HG03139 (cell line): Measurements from ENCODE around the gene TRIM10.
"Not testable (repeated sequence)": the region's sequence is repeated elsewhere in the genome, so short reads cannot be mapped to it uniquely, and the experiment has no call there.

Experiments used
- ATAC-seq: cut with Tn5 transposase; IDR thresholded peaks from one replicate; pipeline ENCODE4 v1.9.1; 2021; ENCODE audit not compliant: unreplicated experiment

TRIM10 gene

GRCh38 chr6:30154709-30155519, 6.1 kb downstream of the TRIM10 start:
- ATAC-seq: no peak

DNA sequence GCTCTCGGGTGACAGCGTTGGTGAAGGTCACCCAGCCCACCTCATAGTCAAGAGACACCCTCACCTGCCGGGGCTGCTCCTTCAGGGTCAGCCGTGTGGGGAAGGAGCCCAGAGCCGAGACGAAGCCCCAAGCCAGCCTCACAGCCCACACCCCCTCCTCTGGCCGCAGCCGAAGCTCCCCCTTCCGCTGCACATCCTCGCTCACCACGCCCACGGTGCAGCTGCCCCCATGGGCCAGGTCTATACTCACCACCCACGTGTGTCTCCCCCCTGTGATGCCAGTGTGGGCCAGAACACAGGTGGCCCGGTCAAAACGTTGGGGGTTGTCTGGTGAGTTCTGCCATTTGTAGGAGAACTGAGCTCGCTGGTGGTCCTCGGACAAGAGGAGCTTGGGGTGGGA, 7.0 kb downstream of the TRIM10 start:
- no peak for ATAC-seq

DNA sequence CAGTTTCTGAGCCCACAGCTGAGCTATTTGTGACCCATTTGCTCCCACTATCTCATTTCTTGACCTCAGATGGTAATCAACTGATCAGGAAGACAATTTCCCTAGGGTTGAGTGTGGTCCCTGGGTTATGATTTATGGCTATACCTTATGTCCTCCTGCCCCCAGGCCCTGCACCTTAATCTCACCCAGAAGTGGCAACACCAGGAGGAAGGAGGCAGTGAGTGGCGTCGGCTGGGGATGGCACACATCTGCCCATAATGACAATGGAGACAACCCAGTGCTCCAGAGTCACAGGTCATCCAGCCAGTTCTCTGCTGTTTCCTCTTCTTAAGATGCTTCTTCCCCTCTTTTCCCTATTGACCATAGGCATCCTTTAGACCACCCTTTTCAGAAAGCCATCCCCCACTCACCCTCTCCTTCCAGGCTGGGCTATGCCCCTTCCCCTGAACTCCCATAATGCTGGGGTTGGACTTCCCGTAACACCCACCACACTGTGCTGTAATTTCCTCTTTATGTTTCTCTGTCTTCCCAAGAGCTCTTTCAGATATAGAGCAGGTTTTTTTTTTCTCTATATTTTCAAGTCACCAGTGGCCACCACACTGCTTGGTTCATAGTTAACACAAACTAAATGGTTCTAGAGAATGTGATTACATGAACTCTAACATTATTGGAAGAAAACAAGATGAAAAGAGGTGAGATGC, 8.0 kb downstream of the TRIM10 start:
- no peak for ATAC-seq

- no peak for ATAC-seq
These were observed 8.9 kb downstream of the TRIM10 start for GRCh38 chr6:30152016-30152673.

GRCh38 chr6:30151580-30151979, 9.4 kb downstream of the TRIM10 start:
- ATAC-seq: no peak

DNA sequence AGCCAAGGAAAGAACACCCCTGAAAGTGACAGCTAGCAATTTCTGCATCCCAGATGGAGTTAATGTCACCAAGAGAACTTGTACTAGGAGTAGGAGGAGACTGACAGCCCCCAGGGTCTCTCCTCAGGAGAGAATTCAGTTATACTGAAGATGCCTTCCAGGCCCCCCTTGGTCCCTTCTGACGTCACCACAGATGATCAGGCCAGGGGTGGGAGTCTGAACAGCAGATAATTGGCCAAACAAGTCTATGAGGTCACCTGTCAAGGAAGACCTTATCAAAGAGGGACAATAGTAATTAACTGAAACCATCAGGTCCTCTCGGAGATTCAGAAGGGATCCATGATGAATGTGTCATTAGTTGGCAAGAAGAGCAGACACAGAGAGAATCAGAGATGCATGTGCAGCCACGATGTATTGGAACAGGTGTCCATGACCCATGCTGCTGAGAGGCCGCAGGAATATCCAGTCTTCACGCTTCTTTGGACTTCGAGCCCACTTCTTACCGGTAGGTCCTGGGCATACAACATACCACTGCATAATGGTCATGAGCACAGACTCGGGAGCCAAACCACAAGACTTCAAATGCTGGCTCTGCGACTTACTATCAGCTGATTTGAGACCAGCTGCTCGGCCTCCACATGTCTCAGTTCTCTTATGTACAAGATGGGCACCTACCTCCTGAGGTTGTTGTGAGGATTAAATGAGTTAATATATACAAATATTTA, 10.2 kb downstream of the TRIM10 start:
- ATAC-seq: no peak

GRCh38 chr6:30149858-30150550, 11.0 kb downstream of the TRIM10 start:
- no peak for ATAC-seq

- ATAC-seq: no peak
These were observed 11.8 kb downstream of the TRIM10 start for GRCh38 chr6:30149234-30149633.

DNA sequence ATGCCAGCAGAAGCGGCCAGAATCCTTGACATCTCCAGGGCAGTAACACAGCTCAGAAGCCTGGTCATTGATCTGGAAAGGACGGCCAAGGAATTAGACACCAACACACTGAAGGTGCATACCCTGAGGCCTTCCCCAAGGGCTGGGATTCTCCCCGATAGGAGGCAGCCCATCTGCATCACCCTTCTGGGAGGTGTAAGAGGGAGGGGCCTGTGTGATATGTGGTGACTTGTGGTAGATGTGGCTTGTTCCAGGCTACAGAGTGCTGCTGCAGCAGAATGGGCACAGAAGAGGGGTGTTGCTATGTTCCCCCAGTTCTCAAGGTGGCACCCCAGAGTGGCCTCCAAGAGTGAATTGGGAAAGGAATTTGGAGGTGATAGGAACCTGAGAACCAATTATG, 13.9 kb downstream of the TRIM10 start:
- ATAC-seq: no peak

DNA sequence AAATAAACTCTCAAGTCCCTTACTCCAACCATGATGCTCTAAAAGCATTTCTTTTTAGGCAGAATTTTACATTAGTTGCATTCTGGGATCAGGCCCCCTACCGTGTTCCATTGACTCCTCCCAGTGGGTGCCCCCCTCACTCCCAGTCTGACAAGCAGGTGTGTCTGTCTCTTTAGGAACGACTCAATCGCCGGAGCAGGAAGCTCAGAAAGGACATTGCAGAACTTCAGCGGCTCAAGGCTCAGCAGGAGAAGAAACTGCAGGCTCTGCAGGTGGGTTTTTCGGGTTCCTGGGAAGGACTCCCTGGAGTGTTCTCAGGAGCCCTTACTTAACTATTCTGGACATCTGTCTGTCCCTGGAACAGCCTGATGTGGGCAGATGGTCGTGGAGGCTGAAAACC, 15.2 kb downstream of the TRIM10 start:
- no peak for ATAC-seq

GRCh38 chr6:30144811-30145210, 16.2 kb downstream of the TRIM10 start:
- no peak for ATAC-seq

DNA sequence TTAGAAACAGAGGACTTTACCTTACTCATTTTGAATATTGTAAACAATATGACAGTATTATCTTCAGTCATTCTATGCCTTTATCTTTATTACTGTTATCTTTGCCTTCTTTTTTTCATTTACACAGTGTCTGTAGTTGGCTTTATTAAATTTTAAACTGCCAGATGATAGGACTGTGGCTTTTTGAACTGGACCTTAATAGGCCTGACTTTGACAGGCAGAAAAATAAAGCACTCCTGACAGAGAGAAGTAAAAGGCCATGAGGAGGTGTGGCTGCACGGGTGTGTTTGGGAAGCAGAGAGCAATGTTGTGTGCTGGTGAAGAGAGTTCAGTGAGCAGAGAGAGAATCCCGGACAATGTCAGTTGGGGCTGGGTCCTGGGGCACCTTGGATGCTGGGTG, 17.2 kb downstream of the TRIM10 start:
- ATAC-seq: no peak

GRCh38 chr6:30142665-30143064, 18.3 kb downstream of the TRIM10 start:
- no peak for ATAC-seq

GRCh38 chr6:30140240-30140639, 20.8 kb downstream of the TRIM10 start:
- ATAC-seq: not testable (repeated sequence)

- no peak for ATAC-seq
These were observed 24.3 kb downstream of the TRIM10 start for GRCh38 chr6:30136570-30137286.

DNA sequence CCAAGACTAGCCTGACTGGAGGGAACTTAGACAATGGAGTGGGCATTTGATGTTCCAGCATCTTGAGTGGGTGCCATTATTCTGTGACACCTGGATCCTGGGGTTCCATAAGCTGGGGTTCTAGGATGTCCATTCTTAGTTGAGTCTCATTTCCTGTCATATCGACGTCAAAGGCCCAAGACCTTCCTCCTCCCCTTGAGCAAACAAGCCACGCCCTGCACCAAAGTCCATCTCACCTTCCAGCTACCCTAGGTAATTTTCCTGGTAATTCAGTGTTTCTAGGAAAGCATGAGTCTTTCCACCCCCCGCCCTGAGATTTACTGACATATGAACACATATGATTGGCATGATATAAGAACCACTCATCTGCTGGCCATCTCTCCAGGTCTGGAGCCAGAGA, 25.3 kb downstream of the TRIM10 start, which contains the start of gene TRIM40:
Gene TRIM40 (plus strand): TSS at position 384 of the 400 bp plus-strand sequence. CDS start 897 bp downstream, outside the sequence.
- no peak for ATAC-seq

GRCh38 chr6:30135147-30135546, 25.9 kb downstream of the TRIM10 start:
- no peak for ATAC-seq

DNA sequence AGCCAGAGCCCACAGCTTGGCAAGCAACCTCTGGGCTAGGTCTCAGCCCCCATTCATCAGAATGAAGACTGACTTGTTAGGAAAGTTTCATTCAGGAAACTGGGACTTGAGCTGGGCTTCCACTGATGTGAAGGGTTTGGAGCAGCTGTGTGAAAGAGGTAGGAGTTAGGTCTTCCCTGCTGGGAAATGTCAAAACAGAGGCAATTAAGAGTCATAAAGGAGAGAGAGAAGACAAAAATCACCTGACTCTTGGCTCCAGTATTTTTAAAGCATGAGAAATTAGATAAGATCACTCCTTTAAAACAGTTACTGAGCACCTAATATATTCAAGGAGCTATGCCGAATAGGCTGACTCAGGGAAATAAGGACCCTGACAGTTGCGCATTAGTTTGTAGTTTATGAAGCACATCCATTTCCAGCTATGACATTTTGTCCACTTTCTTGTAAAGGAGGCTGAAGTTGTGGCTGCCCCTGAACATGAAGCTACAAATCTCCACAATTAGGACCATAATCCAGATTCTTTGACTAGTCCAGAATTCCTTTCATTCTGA, 29.0 kb downstream of the TRIM10 start:
- no peak for ATAC-seq
